Measurements from ENCODE around the gene HYI. TPM values are rescaled to one million over a fixed set of nuclear protein-coding genes. Genes with fewer than 3 reads are reported as not detected.

HYI gene
- total RNA-seq, 1 donor from 2014 or later, result 28.6 TPM

- H3K4me3 Mint-ChIP-seq (ENCODE audit: unreplicated experiment), result no peak overlapping the region
Observed at GRCh38 chr1:43443197-43443946, 10.4 kb downstream of the HYI start.

DNA sequence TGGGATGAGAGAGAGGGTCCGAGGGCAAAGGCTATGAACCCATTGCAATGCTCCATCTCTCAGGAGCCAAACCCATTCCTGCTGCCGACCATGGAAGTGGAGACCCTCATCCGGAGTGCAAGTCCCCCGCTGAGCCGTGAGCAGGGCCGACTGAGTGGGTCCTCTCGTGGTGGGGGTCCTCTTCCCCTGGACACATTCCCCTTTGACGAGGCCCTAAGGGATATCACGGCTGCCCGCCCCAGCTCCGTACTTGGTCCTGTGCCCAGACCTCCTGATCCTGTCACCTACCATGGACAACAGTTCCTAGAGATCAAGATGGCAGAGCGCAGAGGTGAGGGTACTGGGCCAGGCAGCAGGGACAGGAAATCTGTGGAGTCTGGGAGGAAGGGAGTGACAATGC, 11.0 kb downstream of the HYI start:
- Mint-ChIP-seq H3K36me3 (ENCODE audit: low read depth) (peaks cover 31% of the 10 kb centered on the region), H3K27me3 (ENCODE audit: low read depth) (no peaks in the 10 kb centered on the region), H3K4me3 (ENCODE audit: unreplicated experiment) (no peak overlapping the region), H3K27ac (ENCODE audit: unreplicated experiment) (no peak overlapping the region), H3K4me1 (ENCODE audit: low read depth) (no peaks in the 10 kb centered on the region), H3K9me3 (ENCODE audit: low read depth) (no peaks in the 10 kb centered on the region)
- no peak for TF ChIP-seq CTCF (IDR thresholded peaks at IDR 0.05)
- DNase-seq (ENCODE audit: low spot score), result no peak

More at GRCh38 chr1:43443197-43443946, 10.4 kb downstream of the HYI start:
- Mint-ChIP-seq H3K36me3 (ENCODE audit: low read depth) (peaks cover 33% of the 10 kb centered on the region), H3K4me1 (ENCODE audit: low read depth) (no peaks in the 10 kb centered on the region), H3K9me3 (ENCODE audit: low read depth) (no peaks in the 10 kb centered on the region), H3K27me3 (ENCODE audit: low read depth) (no peaks in the 10 kb centered on the region), H3K27ac (ENCODE audit: unreplicated experiment) (no peak overlapping the region)
- no peak for DNase-seq (ENCODE audit: low spot score)
- no peak for TF ChIP-seq CTCF (IDR thresholded peaks at IDR 0.05)

GRCh38 chr1:43441894-43442637, 11.7 kb downstream of the HYI start:
- no peak overlapping the region for H3K4me3 Mint-ChIP-seq (ENCODE audit: unreplicated experiment)
- H3K4me1 Mint-ChIP-seq (ENCODE audit: low read depth), result no peaks in the 10 kb centered on the region
- H3K36me3 Mint-ChIP-seq (ENCODE audit: low read depth), result peaks cover 27% of the 10 kb centered on the region
- DNase-seq (ENCODE audit: low spot score), result no peak
- H3K27ac Mint-ChIP-seq (ENCODE audit: unreplicated experiment), result no peak overlapping the region
- TF ChIP-seq CTCF (IDR thresholded peaks at IDR 0.05), result no peak
- no peaks in the 10 kb centered on the region for H3K27me3 Mint-ChIP-seq (ENCODE audit: low read depth)
- no peaks in the 10 kb centered on the region for H3K9me3 Mint-ChIP-seq (ENCODE audit: low read depth)

GRCh38 chr1:43441166-43441893, 12.4 kb downstream of the HYI start:
- peaks cover 21% of the 10 kb centered on the region for H3K36me3 Mint-ChIP-seq (ENCODE audit: low read depth)
- DNase-seq (ENCODE audit: low spot score), result no peak
- no peak overlapping the region for H3K27ac Mint-ChIP-seq (ENCODE audit: unreplicated experiment)
- H3K4me3 Mint-ChIP-seq (ENCODE audit: unreplicated experiment), result no peak overlapping the region
- H3K9me3 Mint-ChIP-seq (ENCODE audit: low read depth), result no peaks in the 10 kb centered on the region
- peaks cover under 1% of the 10 kb centered on the region for H3K4me1 Mint-ChIP-seq (ENCODE audit: low read depth)
- no peak for TF ChIP-seq CTCF (IDR thresholded peaks at IDR 0.05)
- no peaks in the 10 kb centered on the region for H3K27me3 Mint-ChIP-seq (ENCODE audit: low read depth)

- no peaks in the 10 kb centered on the region for H3K9me3 Mint-ChIP-seq (ENCODE audit: low read depth)
- H3K4me1 Mint-ChIP-seq (ENCODE audit: low read depth), result peaks cover 6% of the 10 kb centered on the region
- H3K36me3 Mint-ChIP-seq (ENCODE audit: low read depth), result peaks cover 18% of the 10 kb centered on the region
- no peak for TF ChIP-seq CTCF (IDR thresholded peaks at IDR 0.05)
- no peak for DNase-seq (ENCODE audit: low spot score)
- H3K4me3 Mint-ChIP-seq (ENCODE audit: unreplicated experiment), result no peak overlapping the region
- no peaks in the 10 kb centered on the region for H3K27me3 Mint-ChIP-seq (ENCODE audit: low read depth)
- H3K27ac Mint-ChIP-seq (ENCODE audit: unreplicated experiment), result no peak overlapping the region
Observed at GRCh38 chr1:43440358-43440757, 13.4 kb downstream of the HYI start.
